Subcutaneous abdominal adipose tissue (tissue), 5 donors: Measurements from ENCODE around the gene SLC39A13.

Source experiments
- H3K27ac ChIP-seq: one replicate; pipeline ENCODE4 v1.7.0; 2013; ENCODE audit warnings: low read depth, mild to moderate bottlenecking, inconsistent platforms, low read length, moderate library complexity
- H3K27me3 ChIP-seq, 5 donors: one replicate each; pipeline ENCODE4 v1.7.0; 2013; ENCODE audit warnings: low read length in 5 of 5, inconsistent platforms in 1 of 5; ENCODE audit not compliant: control insufficient read depth in 5 of 5, insufficient read depth in 4 of 5
- H3K36me3 ChIP-seq, 5 donors: one replicate each; pipeline ENCODE4 v1.7.0; 2013; ENCODE audit warnings: low read length in 5 of 5; ENCODE audit not compliant: control insufficient read depth in 5 of 5, insufficient read depth in 5 of 5
- H3K4me1 ChIP-seq, 5 donors: one replicate each; pipeline ENCODE4 v1.7.0; 2013; ENCODE audit warnings: low read length in 5 of 5, mild to moderate bottlenecking in 3 of 5, moderate library complexity in 1 of 5; ENCODE audit not compliant: control insufficient read depth in 5 of 5, insufficient read depth in 5 of 5
- H3K4me3 ChIP-seq, 5 donors: one replicate each; pipeline ENCODE4 v1.7.0; 2013; ENCODE audit warnings: low read length in 5 of 5, low read depth in 1 of 5
- H3K9ac ChIP-seq, 5 donors: one replicate each; pipeline ENCODE4 v1.7.0; 2013; ENCODE audit warnings: low read length in 5 of 5, mild to moderate bottlenecking in 4 of 5, moderate library complexity in 3 of 5
- H3K9me3 ChIP-seq, 5 donors: one replicate each; pipeline ENCODE4 v1.7.0; 2013; ENCODE audit warnings: low read length in 5 of 5; ENCODE audit not compliant: control insufficient read depth in 5 of 5
- donor health status: healthy.
- donor health status: healthy.
- donor health status: healthy.
- donor health status: healthy.
- donor health status: healthy.

Gene SLC39A13

GRCh38 chr11:47379317-47379716 lies 29.1 kb upstream of the SLC39A13 start:
- Histone ChIP-seq H3K9me3 (no peaks in the 10 kb centered on the region), H3K4me3 (no peak overlapping the region), H3K27ac (no peak overlapping the region), H3K36me3 (no peaks in the 10 kb centered on the region), H3K27me3 (no peaks in the 10 kb centered on the region), H3K9ac (no peak overlapping the region), H3K4me1 (peaks cover 0 to 40% (median 15%) of the 10 kb centered on the region in 5 donors)

GRCh38 chr11:47380078-47380477 lies 28.3 kb upstream of the SLC39A13 start:
- no peak overlapping the region for H3K4me3 ChIP-seq
- H3K9ac ChIP-seq, result no peak overlapping the region
- H3K27me3 ChIP-seq, result no peaks in the 10 kb centered on the region

GRCh38 chr11:47383071-47383470 lies 25.3 kb upstream of the SLC39A13 start:
- H3K9ac ChIP-seq, result no peak overlapping the region
- H3K9me3 ChIP-seq, result no peaks in the 10 kb centered on the region
- H3K27me3 ChIP-seq, result no peaks in the 10 kb centered on the region
- no peak overlapping the region for H3K4me3 ChIP-seq
- H3K27ac ChIP-seq, result no peak overlapping the region
- H3K36me3 ChIP-seq, result no peaks in the 10 kb centered on the region
- H3K4me1 ChIP-seq, result peaks cover 0 to 25% (median 15%) of the 10 kb centered on the region in 5 donors

More at GRCh38 chr11:47380078-47380477, 28.3 kb upstream of the SLC39A13 start:
- H3K27ac ChIP-seq, result no peak overlapping the region
- peaks cover 0 to 35% (median 15%) of the 10 kb centered on the region in 5 donors for H3K4me1 ChIP-seq
- no peaks in the 10 kb centered on the region for H3K9me3 ChIP-seq
- no peaks in the 10 kb centered on the region for H3K36me3 ChIP-seq

GRCh38 chr11:47384498-47384897 lies 23.9 kb upstream of the SLC39A13 start:
- H3K9me3 ChIP-seq, result no peaks in the 10 kb centered on the region
- H3K27ac ChIP-seq, result no peak overlapping the region
- no peak overlapping the region for H3K4me3 ChIP-seq
- no peak overlapping the region for H3K9ac ChIP-seq
- peaks cover 0 to 32% (median 16%) of the 10 kb centered on the region in 5 donors for H3K4me1 ChIP-seq
- H3K27me3 ChIP-seq, result no peaks in the 10 kb centered on the region
- no peaks in the 10 kb centered on the region for H3K36me3 ChIP-seq

GRCh38 chr11:47387944-47388696 lies 20.3 kb upstream of the SLC39A13 start:
- Histone ChIP-seq H3K4me3 (no peak overlapping the region), H3K27me3 (no peaks in the 10 kb centered on the region), H3K9ac (no peak overlapping the region), H3K9me3 (no peaks in the 10 kb centered on the region), H3K36me3 (no peaks in the 10 kb centered on the region), H3K27ac (no peak overlapping the region), H3K4me1 (peaks cover 0 to 52% (median 23%) of the 10 kb centered on the region in 5 donors)

GRCh38 chr11:47388697-47389576 lies 19.5 kb upstream of the SLC39A13 start:
- H3K27ac ChIP-seq, result no peak overlapping the region

GRCh38 chr11:47389577-47390421 lies 18.6 kb upstream of the SLC39A13 start:
- H3K4me1 ChIP-seq, result peaks cover 0 to 63% (median 28%) of the 10 kb centered on the region in 5 donors
- H3K27me3 ChIP-seq, result no peaks in the 10 kb centered on the region
- H3K4me3 ChIP-seq, result peak overlapping the region in 1 of 5 donors; percentile 18
- no peak overlapping the region for H3K27ac ChIP-seq
- no peaks in the 10 kb centered on the region for H3K36me3 ChIP-seq
- peak overlapping the region in 1 of 5 donors; percentile 13 for H3K9ac ChIP-seq
- no peaks in the 10 kb centered on the region for H3K9me3 ChIP-seq

More at GRCh38 chr11:47388697-47389576, 19.5 kb upstream of the SLC39A13 start:
- H3K4me1 ChIP-seq, result peaks cover 0 to 55% (median 21%) of the 10 kb centered on the region in 5 donors
- H3K9ac ChIP-seq, result peak overlapping the region in 1 of 5 donors; percentile 13
- no peaks in the 10 kb centered on the region for H3K9me3 ChIP-seq
- no peaks in the 10 kb centered on the region for H3K27me3 ChIP-seq
- peak overlapping the region in 1 of 5 donors; percentile 18 for H3K4me3 ChIP-seq
- no peaks in the 10 kb centered on the region for H3K36me3 ChIP-seq

GRCh38 chr11:47390422-47390760 lies 18.0 kb upstream of the SLC39A13 start:
- Histone ChIP-seq H3K9me3 (no peaks in the 10 kb centered on the region), H3K4me1 (peaks cover 0 to 69% (median 31%) of the 10 kb centered on the region in 5 donors), H3K27ac (no peak overlapping the region)

GRCh38 chr11:47391077-47391583 lies 17.3 kb upstream of the SLC39A13 start:
- Histone ChIP-seq H3K4me3 (no peak overlapping the region), H3K9ac (peak overlapping the region in 2 of 5 donors; percentile 42 to 54), H3K9me3 (no peaks in the 10 kb centered on the region), H3K4me1 (peaks cover 0 to 77% (median 34%) of the 10 kb centered on the region in 5 donors), H3K27me3 (no peaks in the 10 kb centered on the region), H3K27ac (no peak overlapping the region), H3K36me3 (no peaks in the 10 kb centered on the region)

More at GRCh38 chr11:47390422-47390760, 18.0 kb upstream of the SLC39A13 start:
- no peaks in the 10 kb centered on the region for H3K36me3 ChIP-seq
- no peak overlapping the region for H3K4me3 ChIP-seq
- H3K27me3 ChIP-seq, result no peaks in the 10 kb centered on the region
- H3K9ac ChIP-seq, result peak overlapping the region in 1 of 5 donors; percentile 42
